Loucy (cell line): Measurements from ENCODE around the gene MTARC2.

Experiments
- H2AFZ ChIP-seq: fragments of 200-600 bp; sonication (generic); 2 replicates; pipeline ENCODE4 v1.6.0; 2016; ENCODE audit warnings: antibody characterized with exemption, mild to moderate bottlenecking, low read length, moderate library complexity
- H3F3A ChIP-seq: fragments of 200-600 bp; 2 replicates; pipeline ENCODE4 v1.6.0; 2016; ENCODE audit warnings: antibody characterized with exemption, low read depth, mild to moderate bottlenecking
- H3K27me3 ChIP-seq: fragments of 200-600 bp; sonication (generic); 2 replicates; pipeline ENCODE4 v1.6.1; 2014; ENCODE audit warnings: low read length, mild to moderate bottlenecking; ENCODE audit not compliant: insufficient read depth, poor library complexity, severe bottlenecking
- H3K36me3 ChIP-seq: fragments of 200-600 bp; sonication (generic); 2 replicates; pipeline ENCODE4 v1.6.1; 2016; ENCODE audit warnings: low read length; ENCODE audit not compliant: insufficient read depth
- H3K4me1 ChIP-seq: fragments of 200-600 bp; sonication (generic); 2 replicates; pipeline ENCODE4 v1.5.1; 2014; ENCODE audit warnings: low read length, mild to moderate bottlenecking; ENCODE audit not compliant: insufficient read depth, poor library complexity, severe bottlenecking
- H3K4me2 ChIP-seq: fragments of 200-600 bp; sonication (generic); 2 replicates; pipeline ENCODE4 v1.6.0; 2014; ENCODE audit warnings: antibody characterized with exemption, low read length, low read depth, mild to moderate bottlenecking; ENCODE audit not compliant: poor library complexity, severe bottlenecking
- H3K4me3 ChIP-seq: fragments of 200-600 bp; sonication (generic); 2 replicates; pipeline ENCODE4 v1.5.1; 2014; ENCODE audit warnings: low read length, mild to moderate bottlenecking, mixed read lengths; ENCODE audit not compliant: poor library complexity, severe bottlenecking
- H3K79me2 ChIP-seq: fragments of 200-600 bp; sonication (generic); 2 replicates; pipeline ENCODE4 v1.6.1; 2014; ENCODE audit warnings: low read length; ENCODE audit not compliant: insufficient read depth
- H3K9ac ChIP-seq: fragments of 200-600 bp; sonication (generic); 2 replicates; pipeline ENCODE4 v1.6.0; 2014; ENCODE audit warnings: mild to moderate bottlenecking, low read depth, low read length, moderate library complexity; ENCODE audit not compliant: poor library complexity, severe bottlenecking
- H3K9me2 ChIP-seq: fragments of 200-600 bp; sonication (generic); replicated peaks from 2 replicates; pipeline ENCODE4 v1.6.1; 2016; ENCODE audit warnings: low read depth, low read length, mixed read lengths
- H3K9me3 ChIP-seq: fragments of 200-600 bp; sonication (generic); 2 replicates; pipeline ENCODE4 v1.6.1; 2014; ENCODE audit warnings: mild to moderate bottlenecking, antibody characterized with exemption, low read length, low read depth; ENCODE audit not compliant: insufficient read depth
- H4K20me1 ChIP-seq: fragments of 200-600 bp; sonication (generic); 2 replicates; pipeline ENCODE4 v1.6.0; 2014; ENCODE audit warnings: antibody characterized with exemption, low read length, mild to moderate bottlenecking; ENCODE audit not compliant: insufficient read depth, poor library complexity, severe bottlenecking
- EZH2phosphoT487 ChIP-seq: fragments of 200-600 bp; IDR thresholded peaks from 2 replicates; pipeline ENCODE4 v1.6.1; 2018; ENCODE audit warnings: antibody characterized with exemption, mild to moderate bottlenecking, moderate library complexity, borderline replicate concordance
- TF ChIP-seq, protein P1 (sequence below): fragments of 200-600 bp; sonication (generic); conservative IDR thresholded peaks from 2 replicates; pipeline ENCODE4 v1.5.1; 2014; ENCODE audit warnings: mild to moderate bottlenecking, antibody characterized with exemption, low read length

Gene MTARC2

DNA sequence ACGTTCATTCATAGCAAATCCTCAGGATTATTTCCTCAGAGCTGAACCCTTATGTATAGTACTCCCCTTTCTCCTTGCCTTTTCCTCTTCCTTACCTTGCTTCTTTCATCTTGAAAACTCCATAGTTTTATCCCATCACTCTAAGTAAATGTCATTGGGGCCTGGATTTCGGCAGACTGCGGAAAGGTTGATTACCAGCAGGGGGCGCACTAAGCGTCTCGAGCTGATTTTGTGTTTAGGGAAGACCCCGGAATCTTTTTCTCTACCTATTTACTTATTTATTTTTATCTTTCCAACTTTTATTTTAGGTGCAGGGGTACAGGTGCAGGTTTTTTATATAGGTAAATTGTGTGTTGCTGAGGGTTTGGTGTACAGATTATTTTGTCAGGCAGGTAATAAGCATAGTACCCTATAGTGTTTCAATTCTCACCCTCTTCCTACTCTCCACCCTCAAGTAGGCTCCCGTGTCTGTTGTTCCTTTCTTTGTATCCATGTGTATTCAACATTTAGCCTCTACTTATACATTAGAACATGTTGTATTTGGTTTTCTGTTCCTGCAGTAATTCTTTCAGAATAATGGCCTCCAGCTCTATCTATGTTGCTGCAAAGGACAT, 27.2 kb downstream of the MTARC2 start:
- H3K4me1 ChIP-seq, result no peaks in the 10 kb centered on the region
- no peaks in the 10 kb centered on the region for H3F3A ChIP-seq
- no peak overlapping the region for H3K4me3 ChIP-seq
- no peaks in the 10 kb centered on the region for H4K20me1 ChIP-seq
- peak overlapping the region; percentile 80 for H2AFZ ChIP-seq
- no peak overlapping the region for H3K4me2 ChIP-seq
- no peak for TF ChIP-seq EZH2phosphoT487
- TF ChIP-seq, protein P1, sequence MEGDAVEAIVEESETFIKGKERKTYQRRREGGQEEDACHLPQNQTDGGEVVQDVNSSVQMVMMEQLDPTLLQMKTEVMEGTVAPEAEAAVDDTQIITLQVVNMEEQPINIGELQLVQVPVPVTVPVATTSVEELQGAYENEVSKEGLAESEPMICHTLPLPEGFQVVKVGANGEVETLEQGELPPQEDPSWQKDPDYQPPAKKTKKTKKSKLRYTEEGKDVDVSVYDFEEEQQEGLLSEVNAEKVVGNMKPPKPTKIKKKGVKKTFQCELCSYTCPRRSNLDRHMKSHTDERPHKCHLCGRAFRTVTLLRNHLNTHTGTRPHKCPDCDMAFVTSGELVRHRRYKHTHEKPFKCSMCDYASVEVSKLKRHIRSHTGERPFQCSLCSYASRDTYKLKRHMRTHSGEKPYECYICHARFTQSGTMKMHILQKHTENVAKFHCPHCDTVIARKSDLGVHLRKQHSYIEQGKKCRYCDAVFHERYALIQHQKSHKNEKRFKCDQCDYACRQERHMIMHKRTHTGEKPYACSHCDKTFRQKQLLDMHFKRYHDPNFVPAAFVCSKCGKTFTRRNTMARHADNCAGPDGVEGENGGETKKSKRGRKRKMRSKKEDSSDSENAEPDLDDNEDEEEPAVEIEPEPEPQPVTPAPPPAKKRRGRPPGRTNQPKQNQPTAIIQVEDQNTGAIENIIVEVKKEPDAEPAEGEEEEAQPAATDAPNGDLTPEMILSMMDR, result peak; percentile 96
- H3K36me3 ChIP-seq, result no peaks in the 10 kb centered on the region
- H3K9me2 ChIP-seq, result no peaks in the 10 kb centered on the region
- no peaks in the 10 kb centered on the region for H3K9me3 ChIP-seq
- no peaks in the 10 kb centered on the region for H3K27me3 ChIP-seq
- H3K79me2 ChIP-seq, result no peaks in the 10 kb centered on the region
- no peak overlapping the region for H3K9ac ChIP-seq

GRCh38 chr1:220776254-220776653, 28.1 kb downstream of the MTARC2 start:
- TF ChIP-seq, protein P1, result no peak
- no peak for TF ChIP-seq EZH2phosphoT487
- Histone ChIP-seq H4K20me1 (no peaks in the 10 kb centered on the region), H3K4me1 (no peaks in the 10 kb centered on the region), H3K27me3 (no peaks in the 10 kb centered on the region), H3K9me2 (no peaks in the 10 kb centered on the region), H3F3A (no peaks in the 10 kb centered on the region), H3K9ac (no peak overlapping the region), H3K4me3 (no peak overlapping the region), H2AFZ (no peak overlapping the region), H3K36me3 (no peaks in the 10 kb centered on the region), H3K9me3 (no peaks in the 10 kb centered on the region), H3K4me2 (no peak overlapping the region), H3K79me2 (no peaks in the 10 kb centered on the region)

GRCh38 chr1:220776720-220777326, 28.7 kb downstream of the MTARC2 start:
- Histone ChIP-seq H3K9me2 (no peaks in the 10 kb centered on the region), H3F3A (no peaks in the 10 kb centered on the region), H2AFZ (peak overlapping the region; percentile 16; the same call in 1 of the 2 replicates), H3K36me3 (no peaks in the 10 kb centered on the region), H3K9ac (no peak overlapping the region), H3K27me3 (no peaks in the 10 kb centered on the region), H3K4me2 (no peak overlapping the region), H3K9me3 (no peaks in the 10 kb centered on the region), H3K4me3 (no peak overlapping the region), H3K4me1 (no peaks in the 10 kb centered on the region), H4K20me1 (no peaks in the 10 kb centered on the region), H3K79me2 (no peaks in the 10 kb centered on the region)
- TF ChIP-seq, protein P1, result peak; percentile 98
- no peak for TF ChIP-seq EZH2phosphoT487
